ENCODE data around the gene DENND1A.

Gene DENND1A

DNA sequence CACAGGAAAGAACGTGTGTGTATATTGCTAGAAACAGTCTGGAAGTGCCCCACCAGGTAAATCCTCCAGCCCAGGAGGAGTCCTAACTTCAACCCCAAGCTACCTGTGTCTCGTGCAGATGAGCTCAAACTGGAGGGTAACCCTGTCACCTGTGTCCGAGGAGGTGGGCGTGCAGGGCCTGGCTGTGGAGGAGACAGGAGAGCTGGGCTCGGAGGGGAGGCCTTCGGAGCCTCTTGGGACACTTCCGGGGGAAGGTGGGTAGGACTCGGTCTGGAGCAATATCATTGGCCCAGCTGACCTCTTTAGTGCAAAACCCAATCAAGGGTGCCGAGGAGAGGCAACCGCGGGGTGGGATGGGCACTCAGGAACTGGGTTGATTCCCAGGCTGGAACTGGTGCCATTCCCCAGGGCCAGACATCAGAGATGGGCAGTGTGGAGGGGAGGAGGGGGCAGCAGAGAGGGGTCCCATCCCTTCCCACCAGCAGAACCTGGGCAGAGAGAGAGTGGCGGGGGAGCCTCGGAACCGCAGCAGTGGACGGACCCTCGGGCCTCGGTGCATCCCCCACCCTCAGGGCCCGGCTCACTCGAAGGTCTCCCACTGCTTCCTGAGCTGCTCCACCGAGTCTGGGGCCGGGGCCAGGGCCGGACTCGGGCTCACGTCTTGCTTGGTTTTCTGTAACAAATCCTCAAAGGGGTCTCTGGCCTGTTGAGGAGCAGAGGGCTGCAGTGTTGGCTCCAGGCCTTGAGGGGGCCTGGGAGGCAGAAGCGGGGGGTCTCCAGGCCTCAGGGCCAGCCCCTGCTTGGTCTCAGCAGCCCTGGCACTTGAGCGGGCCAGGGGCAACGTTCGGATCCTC lies 548.8 kb downstream of the DENND1A start:
- DNase-seq (ENCODE audit: low read depth in 1 of 2, low spot score in 1 of 2) = no peak

DNA sequence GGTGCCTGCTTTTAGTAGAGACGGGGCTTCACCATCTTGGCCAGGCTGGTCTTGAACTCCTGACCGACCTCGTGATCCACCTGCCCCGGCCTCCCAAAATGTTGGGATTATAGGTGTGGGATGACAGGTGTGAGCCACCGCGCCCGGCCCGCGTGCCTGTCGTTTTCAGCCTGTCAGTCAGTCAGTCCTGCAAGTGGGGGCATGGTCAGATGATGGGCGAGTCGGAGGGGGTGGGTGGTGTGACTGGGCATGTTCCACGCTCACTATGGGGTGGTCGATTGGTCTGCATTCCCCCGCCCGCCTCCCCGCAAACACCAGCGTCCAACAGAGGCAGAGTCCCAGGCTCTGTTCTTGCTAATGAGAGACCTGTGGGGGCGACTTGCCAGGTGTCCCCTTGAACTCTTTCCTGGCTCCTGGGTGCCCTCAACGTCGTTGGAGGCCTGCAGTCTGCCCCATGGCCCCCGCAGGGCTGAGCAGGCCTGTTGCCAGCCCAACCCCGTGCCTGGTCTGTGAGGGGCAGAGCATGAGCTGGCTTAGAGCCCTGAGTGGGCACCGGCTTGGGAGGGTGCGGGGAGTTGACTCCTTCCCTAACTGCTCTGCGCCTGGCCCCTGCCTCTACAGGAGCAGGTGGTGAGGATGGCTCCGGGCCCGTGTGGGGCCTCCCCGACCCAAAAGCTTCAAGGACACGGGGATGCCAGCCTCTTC lies 550.8 kb downstream of the DENND1A start:
- no peak for DNase-seq (ENCODE audit: low read depth in 1 of 2, low spot score in 1 of 2)

DNA sequence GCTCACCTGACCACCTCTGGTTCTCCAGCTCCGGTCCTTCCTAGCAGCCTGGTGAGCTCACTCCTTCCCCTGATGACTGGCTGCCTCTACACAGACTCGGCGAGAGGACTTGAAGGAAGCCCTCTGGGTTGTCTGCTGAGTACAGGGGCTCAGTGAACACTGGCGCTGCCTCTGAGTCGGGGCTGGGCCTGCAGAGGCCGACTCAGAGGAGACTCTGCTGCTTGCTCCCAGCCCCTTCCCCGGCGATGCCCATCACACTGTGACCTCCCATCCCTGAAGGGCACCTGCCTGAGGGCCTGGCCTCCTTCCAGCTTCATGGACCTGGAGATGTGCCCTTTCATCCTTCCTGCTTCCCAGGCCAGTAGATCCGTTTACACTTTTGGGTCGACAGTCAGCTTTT lies 551.9 kb downstream of the DENND1A start:
- DNase-seq (ENCODE audit: low read depth in 1 of 2, low spot score in 1 of 2) = no peak

DNA sequence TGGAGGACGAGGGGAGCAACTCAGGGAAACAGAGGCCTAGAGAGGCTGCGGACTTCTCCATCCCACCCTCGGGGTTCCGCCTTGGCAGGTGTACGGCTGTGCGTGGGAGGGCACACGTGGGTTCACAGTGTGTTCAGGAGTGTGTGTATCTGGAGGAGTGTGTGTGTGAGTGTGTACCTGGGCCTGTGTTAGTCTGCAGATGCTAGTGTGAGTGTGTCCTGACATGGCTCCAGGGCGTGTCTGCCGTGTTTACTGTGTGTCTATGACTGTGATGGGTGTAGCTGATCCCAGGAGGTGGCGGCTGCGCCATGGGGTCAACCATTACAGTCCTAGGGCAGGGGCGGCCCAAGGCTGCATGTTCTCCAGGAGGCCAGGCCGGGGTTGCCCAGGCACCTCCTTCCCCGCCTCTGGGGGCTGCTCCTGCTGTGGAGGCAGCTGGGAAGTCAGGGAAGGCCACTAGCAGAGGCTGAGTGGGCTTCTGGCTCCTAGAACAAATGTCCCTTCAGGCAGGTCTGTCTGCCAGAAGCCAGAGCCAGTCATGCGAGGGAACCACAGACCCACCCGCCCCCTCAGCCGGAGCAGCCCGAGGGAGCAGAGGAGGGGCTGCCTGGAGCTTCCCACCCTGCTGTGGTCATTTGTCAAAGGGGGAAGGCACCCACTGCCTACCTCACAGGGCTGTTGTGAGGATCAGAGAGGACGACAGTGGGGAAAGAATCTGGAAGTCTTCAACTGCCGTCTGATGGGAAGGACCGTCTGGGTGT lies 552.5 kb downstream of the DENND1A start:
- DNase-seq (ENCODE audit: low read depth in 1 of 2, low spot score in 1 of 2) = no peak

DNA sequence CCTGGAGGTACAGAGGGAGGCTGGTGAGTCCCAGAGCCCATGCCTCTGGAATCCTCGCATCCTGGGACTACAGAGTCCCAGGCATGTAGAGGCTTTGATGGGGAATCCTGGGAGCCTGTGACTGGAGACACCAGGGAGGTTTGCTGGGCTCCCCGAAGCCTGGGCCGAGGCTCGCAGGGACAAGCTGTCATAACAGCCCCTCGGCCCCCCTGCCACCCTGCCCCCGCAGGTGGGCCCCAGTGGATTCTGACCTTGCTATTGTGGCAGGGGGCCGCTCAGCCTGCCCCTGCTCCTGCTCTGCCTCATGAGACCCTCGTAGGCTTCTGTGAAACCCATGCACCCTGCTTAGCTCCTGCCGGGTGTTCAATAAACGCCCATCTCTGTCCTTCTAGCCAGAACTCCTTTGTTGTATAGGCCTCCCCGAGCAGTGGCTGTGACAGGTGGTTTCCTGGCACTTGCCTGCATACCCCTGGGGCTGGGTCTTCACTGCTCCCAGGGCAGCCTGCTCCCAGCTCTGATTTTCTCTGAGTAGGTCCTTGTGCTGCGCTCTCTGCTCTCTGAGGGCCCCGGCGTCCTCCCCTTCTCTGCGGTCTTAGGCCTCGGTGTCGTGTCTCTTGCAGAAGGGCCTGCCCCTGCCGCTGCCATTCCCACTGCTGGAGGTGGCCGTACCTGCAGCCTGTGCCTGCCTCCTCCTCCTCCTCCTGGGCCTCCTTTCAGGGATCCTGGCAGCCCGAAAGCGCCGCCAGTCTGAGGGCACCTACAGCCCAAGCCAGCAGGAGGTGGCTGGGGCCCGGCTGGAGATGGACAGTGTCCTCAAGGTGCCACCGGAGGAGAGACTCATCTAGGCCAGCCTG lies 553.5 kb downstream of the DENND1A start:
- DNase-seq (ENCODE audit: low read depth in 1 of 2, low spot score in 1 of 2) = no peak

DNA sequence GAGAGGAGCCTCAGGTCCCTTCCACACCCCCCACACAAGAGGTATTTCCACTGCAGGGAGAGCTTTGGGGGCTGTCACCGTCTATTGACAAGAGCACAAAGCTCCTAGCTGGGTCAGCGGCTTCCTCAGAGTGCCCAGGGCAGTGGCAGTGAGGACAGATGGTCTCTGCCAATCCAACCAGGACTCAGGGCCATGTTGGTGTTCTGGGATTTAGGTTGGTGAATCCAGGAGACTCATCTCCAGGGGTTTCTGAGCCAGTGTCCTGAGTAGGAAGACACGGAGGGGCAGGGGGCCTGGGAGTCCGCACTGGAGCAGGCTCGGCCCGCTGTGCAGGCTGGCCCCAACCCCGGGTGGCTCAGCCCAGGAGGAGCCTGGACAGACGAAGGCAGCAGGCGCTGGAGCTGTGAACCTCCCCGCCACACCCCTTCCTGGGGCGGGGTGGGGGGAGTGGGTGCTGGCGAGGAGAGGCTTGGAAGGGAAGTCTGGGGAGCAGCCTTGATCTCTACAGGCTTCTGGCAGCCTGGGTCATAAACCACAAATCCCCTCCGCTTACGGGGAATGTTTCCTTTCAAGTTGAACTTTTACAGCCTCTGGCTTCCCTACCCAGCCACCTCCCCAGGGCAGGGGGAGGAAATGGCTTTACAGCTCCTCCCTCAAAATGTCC lies 554.3 kb downstream of the DENND1A start:
- DNase-seq (ENCODE audit: low read depth in 1 of 2, low spot score in 1 of 2) = no peak

DNA sequence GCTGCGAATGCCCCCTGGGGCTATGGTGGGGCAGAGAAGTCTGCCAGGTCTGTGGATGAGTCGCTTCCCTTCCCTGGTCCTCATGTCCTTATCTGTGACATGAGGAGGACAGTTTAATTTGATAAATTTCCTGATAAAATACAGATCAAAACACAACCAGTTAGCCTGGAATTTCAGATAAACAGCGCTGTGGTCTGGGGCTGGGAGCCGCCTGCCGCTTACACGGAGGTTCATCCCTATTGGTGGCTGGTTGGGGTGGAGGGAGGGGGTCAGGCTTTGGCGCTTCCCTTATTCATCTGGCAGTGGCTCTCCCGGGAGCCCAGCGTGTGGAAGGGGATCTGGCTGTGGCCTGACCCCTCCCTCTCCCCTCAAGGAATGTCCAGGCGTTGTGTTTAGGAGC lies 556.0 kb downstream of the DENND1A start:
- no peak for DNase-seq (ENCODE audit: low read depth in 1 of 2, low spot score in 1 of 2)

DNA sequence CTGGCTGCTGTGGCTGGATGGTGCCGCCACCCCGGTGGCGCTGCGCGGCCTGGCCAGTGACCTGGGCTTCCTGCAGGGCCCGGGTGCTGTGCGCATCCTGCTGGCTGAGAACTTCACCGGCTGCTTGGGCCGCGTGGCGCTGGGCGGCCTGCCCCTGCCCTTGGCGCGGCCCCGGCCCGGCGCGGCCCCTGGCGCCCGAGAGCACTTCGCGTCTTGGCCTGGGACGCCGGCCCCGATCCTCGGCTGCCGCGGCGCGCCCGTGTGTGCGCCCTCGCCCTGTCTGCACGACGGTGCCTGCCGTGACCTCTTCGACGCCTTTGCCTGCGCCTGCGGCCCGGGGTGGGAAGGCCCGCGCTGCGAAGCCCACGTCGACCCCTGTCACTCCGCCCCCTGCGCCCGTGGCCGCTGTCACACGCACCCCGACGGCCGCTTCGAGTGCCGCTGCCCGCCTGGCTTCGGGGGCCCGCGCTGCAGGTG lies 556.4 kb downstream of the DENND1A start:
- no peak for DNase-seq (ENCODE audit: low read depth in 1 of 2, low spot score in 1 of 2)

DNA sequence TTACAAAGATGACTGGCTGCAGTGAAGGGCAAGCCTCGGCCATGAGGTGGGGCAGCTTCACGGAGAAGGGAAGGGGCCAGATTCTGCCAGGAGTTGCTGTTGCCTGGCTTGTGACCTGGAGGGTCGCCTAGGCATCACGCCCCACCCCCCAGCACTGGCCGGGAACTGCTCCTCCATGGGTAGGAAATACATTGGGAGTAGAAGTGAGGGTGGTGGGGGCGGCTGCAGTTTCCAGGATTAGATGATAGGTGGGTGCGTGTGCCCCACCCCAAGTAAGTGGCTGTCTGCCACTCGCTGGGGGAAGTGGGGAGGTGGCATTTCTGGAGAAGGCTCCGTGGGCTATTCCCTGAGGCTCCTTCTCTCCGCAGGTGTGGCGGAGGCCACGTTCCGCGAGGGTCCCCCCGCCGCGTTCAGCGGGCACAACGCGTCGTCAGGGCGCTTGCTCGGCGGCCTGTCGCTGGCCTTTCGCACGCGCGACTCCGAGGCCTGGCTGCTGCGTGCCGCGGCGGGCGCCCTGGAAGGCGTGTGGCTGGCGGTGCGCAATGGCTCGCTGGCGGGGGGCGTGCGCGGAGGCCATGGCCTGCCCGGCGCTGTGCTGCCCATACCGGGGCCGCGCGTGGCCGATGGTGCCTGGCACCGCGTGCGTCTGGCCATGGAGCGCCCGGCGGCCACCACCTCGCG lies 557.0 kb downstream of the DENND1A start:
- DNase-seq (ENCODE audit: low read depth in 1 of 2, low spot score in 1 of 2) = no peak

DNA sequence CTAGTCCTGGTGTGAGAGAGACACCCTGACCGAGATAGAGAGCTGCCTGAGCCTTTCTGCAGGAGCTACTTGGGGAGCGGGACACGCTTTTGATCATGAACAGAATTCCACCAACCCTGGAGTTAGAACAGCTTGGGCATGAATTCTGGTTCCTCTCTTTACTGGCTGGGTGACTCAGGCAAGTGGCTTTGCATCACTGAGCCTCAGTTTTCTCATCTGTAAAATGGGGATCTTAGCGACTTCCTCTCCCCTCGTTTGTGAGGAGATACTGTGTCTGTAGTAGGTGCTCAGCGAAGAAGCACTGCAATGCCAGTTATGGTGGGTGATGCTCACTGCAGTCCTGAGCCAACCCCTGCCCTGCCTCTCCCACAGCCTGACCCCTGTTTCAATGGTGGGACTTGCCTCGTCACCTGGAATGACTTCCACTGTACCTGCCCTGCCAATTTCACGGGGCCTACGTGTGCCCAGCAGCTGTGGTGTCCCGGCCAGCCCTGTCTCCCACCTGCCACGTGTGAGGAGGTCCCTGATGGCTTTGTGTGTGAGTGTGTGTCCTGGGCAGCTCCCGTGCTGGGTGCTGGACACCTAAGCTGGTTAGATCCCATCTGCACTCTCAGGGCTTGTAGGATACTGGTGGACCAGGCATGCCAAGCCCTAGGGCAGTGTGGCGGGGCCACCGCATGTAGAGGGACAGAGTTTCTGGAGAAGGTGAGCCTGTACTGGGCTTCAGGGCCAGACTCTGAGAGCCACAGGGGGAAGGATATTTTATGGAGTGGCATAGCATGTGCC lies 557.9 kb downstream of the DENND1A start:
- DNase-seq (ENCODE audit: low read depth in 1 of 2, low spot score in 1 of 2) = no peak

DNA sequence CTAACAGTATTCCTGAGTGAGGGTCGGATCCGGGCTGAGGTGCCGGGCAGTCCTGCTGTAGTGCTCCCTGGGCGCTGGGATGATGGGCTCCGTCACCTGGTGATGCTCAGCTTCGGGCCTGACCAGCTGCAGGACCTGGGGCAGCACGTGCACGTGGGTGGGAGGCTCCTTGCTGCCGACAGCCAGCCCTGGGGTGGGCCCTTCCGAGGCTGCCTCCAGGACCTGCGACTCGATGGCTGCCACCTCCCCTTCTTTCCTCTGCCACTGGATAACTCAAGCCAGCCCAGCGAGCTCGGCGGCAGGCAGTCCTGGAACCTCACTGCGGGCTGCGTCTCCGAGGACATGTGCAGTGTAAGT lies 558.7 kb downstream of the DENND1A start:
- DNase-seq (ENCODE audit: low read depth in 1 of 2, low spot score in 1 of 2) = no peak

DNA sequence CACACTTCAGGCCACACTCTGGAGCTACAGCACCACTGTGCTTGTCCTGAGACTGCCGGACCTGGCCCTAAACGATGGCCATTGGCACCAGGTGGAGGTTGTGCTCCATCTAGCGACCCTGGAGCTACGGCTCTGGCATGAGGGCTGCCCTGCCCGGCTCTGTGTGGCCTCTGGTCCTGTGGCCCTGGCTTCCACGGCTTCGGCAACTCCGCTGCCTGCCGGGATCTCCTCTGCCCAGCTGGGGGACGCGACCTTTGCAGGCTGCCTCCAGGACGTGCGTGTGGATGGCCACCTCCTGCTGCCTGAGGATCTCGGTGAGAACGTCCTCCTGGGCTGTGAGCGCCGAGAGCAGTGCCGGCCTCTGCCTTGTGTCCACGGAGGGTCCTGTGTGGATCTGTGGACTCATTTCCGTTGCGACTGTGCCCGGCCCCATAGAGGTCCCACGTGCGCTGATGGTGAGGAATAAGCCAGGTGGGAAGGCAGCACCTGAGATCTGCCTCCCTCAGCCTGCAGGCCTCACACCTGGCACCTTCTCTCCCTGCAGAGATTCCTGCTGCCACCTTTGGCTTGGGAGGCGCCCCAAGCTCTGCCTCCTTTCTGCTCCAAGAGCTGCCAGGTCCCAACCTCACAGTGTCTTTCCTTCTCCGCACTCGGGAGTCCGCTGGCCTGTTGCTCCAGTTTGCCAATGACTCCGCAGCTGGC lies 559.2 kb downstream of the DENND1A start:
- no peak for DNase-seq (ENCODE audit: low read depth in 1 of 2, low spot score in 1 of 2)

DNA sequence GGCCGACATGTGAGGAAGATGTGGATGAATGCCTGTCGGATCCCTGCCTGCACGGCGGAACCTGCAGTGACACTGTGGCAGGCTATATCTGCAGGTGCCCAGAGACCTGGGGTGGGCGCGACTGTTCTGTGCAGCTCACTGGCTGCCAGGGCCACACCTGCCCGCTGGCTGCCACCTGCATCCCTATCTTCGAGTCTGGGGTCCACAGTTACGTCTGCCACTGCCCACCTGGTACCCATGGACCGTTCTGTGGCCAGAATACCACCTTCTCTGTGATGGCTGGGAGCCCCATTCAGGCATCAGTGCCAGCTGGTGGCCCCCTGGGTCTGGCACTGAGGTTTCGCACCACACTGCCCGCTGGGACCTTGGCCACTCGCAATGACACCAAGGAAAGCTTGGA lies 559.8 kb downstream of the DENND1A start:
- no peak for DNase-seq (ENCODE audit: low read depth in 1 of 2, low spot score in 1 of 2)

DNA sequence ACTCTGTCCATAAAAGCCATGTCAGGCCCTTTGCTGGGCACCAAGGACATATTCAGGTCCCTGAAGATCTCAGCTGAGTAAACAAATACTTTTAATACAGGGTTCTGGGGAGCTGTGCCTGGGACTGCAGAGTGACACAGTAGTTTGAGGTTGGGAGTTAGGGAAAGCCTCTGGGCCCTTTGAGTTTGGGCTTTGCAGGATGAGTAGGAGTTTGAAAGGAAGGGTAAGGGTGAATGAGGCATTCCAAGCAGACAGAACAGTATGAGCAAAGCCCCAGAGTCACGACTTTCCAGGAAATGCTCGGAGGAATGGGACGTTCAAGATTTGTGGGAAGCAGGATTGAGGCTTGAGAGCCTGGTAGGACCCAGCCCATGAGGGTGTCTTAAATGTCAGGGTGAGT lies 560.6 kb downstream of the DENND1A start:
- no peak for DNase-seq (ENCODE audit: low read depth in 1 of 2, low spot score in 1 of 2)

DNA sequence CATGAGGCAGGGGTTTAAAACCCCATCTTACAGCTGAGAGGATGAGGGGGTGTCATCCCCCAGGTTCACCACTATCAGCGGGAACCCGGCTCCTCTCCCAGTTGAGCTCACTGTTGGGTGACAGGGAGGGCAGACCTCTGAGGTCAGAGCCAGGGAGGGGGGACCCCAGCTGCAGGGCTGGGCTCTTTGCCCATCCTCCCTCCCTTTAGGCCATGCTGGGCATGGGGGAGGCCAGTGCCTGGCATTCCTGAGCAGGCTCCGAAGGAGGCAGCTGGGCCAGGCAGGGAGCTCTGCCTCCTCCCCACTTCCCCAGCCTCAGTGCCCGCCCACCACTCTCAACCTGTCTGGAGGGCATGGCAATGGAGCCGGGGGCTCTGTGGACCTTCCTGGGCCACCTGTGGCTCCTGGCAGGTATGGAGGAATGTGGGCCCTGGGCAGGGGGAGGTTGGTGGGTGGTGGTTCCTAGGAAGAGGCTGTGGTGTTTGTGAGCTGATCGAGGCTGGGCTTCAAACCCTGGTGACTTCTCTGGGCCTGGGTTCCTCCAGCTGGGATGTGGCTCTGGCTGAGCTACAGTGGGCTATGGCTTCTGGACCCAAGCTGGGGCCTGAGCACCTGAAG lies 561.3 kb downstream of the DENND1A start:
- DNase-seq (ENCODE audit: low read depth in 1 of 2, low spot score in 1 of 2) = no peak

DNA sequence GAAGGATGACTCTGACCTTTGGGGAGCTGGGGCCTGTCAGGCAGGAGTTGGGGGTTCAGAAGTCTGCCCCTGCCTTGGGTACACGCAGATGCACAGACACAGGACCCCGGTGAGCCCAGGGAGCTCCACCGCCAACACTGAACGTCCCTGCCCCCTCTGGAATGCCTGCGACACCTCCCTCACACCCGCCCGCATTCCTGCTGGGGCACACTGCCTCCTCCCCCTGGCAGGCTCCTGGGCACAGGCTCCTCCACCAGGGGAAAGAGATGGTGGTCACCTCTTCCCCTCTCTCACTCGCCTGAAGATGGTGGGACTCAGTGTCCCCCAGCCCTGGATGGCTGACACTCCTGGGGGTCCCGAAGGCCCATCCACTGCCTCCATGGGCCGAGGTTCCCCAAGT lies 561.9 kb downstream of the DENND1A start:
- DNase-seq (ENCODE audit: low read depth in 1 of 2, low spot score in 1 of 2) = no peak

DNA sequence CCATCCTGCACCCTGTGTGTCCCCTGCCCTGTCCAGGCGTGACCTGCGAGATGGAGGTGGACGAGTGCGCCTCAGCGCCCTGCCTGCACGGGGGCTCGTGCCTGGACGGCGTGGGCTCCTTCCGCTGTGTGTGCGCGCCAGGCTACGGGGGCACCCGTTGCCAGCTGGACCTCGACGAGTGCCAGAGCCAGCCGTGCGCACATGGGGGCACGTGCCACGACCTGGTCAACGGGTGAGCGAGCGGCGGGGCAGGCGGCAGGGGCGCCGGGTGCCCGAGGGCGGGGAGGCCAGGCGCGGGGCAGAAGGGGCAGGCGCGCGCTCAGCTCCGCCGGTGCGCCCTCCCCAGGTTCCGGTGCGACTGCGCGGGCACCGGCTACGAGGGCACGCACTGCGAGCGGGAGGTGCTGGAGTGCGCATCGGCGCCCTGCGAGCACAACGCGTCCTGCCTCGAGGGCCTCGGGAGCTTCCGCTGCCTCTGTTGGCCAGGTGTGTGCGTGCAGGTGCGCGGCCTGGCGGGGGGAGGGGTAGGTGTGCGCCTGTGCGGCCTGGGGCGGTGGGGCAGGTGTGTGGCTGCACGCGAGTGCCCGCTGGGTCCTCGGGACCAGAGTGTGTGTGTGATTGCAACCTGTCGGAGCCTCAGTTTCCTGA lies 563.9 kb downstream of the DENND1A start:
- DNase-seq (ENCODE audit: low read depth in 1 of 2, low spot score in 1 of 2) = no peak

Measured in stimulated activated CD4-positive, alpha-beta T cell treated with anti-CD3 and anti-CD28 coated beads, Interleukin-15, amount 100 ng/mL, for 1 hour (primary cell).